Non-pigmented ciliary epithelial cell (primary cell): ENCODE measurements around the gene MBD5.
A peak's percentile ranks its signal among the peaks of the same experiment; 100 is the strongest.
"Not testable (repeated sequence)": the region's sequence is repeated elsewhere in the genome, so short reads cannot be mapped to it uniquely, and the experiment has no call there.

ENCODE experiments used
- DNase-seq: peaks from one replicate; pipeline ENCODE4 v3.0.0-alpha.2; 2010; ENCODE audit warnings: low read depth

The MBD5 gene

DNA sequence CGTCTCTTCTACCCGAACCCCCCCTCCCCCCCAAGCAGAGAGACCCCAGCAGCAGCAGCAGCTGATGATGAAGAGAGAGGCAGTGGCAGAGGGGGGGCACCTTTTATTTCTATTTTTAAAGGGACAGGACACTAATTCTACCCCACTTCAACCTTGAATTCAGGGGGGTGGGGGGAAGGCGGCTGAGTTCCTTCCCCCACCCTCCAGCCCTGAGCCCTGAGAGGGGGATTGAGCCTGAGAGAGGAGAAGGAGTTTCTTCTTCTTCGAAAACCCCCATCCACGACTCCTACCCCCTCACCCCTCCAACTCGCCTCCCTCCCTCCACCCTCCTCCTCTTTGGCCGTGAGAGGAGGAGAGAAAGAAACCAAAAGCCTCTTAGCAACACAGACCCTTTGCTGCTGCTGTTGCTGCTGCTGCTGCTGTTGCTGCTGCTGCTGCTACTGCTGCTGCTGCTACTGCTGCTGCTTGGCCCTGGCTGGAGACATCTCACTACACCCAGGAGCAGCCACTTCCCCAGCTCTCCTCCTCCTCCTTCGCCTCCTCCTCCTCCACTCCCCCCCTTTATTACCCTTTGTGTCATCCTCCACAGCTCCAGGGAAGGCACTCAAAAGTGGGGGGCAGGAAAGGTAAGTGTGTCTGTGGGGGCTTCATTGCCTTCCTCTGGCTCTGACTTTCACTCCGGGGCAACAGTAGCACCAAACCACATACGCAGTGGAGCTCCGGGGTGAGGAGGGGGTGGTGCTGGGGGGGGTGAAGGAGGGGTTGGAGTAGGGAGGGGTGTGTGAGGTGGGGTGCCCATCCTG is at the start of gene MBD5:
Gene MBD5 (plus strand): TSS at position 33 of the 803 bp plus-strand sequence.
- no peak for DNase-seq

DNA sequence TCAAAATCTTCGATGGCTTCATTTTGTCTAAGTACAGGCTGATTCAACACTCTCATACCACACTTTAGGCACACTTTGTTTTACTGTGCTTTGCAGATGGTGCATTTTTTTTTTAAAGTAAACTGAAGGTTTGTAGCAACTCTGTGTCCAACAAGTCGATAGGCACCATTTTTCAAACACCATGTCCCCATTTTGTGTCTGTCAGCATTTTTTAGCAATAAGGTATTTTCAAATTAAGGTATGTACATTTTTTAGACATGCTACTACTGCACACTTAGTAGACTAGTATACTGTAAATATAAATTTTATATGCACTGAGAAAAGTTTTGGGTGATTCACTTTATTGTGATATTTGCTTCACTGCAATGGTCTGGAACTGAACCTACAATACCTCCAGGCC is 44.8 kb upstream of the MBD5 start:
- no peak for DNase-seq

DNA sequence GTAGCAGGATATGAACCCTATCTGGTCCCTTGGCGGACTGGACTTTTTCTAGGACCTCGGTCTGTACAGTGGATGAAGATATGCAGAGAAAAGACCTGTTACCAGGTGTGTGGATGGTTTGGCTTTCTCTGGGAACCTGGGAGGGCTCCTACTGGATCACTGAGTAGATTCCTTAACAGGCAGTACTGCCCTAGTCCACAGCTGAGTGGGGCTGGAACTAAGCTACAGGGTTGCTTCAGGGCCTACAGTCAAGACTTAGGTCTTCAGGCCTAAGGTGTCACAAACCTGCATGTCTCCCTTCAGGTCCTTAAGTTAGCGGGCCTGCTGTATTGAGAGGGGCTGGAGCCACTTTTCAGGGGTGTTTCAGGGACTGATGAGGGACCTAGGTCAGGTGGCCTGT is 43.2 kb upstream of the MBD5 start:
- no peak for DNase-seq

- no peak for DNase-seq
Measured at GRCh38 chr2:147980940-147981528, 39.9 kb upstream of the MBD5 start.

GRCh38 chr2:147989102-147989501 is 31.8 kb upstream of the MBD5 start:
- no peak for DNase-seq

DNA sequence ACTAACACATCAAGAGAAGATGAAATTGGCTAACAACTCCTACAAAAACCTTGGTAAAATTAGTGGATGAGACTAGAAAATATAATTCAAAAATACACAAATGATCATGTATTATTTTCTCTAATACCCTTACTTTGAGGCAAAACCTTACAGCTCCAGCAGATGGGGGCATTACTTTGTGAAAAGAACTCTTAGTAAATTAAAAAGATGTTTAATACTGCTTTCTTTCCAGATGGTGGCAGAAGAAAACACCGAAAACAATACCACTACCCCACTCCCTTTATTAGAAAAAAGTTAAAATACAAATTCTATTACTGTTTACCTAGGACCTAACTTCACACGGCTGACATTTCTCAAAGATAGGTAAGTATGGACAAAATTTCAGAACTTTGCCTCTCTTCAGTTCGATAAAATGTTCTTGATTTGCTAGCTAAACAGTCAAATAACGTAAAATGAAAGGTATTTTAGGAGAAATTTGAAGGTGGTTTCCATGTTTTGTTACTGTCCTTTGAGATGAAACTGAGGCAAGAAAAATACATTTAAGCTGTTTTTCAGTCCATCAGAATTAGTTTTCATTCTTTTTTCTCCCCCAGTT is 31.0 kb upstream of the MBD5 start:
- DNase-seq = peak; percentile 28

DNA sequence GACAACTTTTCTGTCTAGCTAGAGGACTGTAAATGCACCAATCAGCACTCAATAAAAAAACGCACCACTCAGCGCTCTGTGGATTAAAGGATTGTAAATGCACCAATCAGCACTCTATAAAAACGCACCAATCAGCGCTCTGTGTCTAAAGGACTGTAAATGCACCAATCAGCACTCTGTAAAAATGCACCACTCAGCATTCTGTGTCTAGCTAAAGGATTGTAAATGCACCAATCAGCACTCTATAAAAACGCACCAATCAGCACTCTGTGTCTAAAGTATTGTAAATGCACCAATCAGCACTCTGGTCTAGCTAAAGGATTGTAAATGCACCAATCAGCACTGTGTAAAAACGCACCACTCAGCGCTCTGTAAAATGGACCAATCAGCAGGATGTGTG is 25.9 kb upstream of the MBD5 start:
- DNase-seq = not testable (repeated sequence)

GRCh38 chr2:147996828-147997227 is 24.1 kb upstream of the MBD5 start:
- DNase-seq = no peak

DNA sequence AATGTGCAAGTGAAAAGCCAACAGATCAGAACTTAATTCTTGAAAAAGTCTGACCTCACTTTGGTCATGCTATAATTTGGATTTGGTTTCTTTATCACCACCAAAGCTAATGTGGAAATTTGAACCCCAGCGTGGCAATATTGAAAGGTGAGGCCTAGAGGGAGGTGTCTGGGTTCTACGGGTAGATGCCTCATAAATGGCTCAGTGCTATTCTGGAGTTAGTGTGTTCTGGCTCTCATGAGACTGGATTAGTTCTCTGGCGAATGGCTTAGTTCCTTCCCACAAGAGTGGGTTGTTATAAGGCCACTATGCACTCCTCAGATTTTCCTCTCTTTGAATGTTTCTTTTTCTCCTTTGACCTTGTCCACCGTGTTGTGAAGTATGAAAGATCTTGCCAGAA is 22.7 kb upstream of the MBD5 start:
- DNase-seq = no peak

- no peak for DNase-seq
Measured at GRCh38 chr2:147999126-147999525, 21.8 kb upstream of the MBD5 start.

DNA sequence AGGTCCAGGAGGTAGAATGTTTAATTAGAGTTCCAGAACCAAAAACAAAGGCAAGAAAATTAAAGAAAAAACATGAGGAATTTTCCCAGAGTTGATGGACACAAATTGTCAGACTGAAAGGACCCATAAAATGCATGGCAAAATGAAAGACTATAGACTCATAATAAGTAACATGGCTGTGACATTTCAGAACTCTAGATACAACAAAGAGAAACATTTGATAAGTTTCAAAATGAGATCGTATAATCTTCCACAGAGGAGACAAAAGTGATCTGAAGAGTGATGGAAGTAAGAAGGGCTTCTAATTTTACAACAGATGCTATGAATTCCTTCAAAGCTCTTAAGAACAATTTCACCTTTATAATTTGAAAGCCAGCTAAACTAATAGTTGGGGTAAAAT is 20.8 kb upstream of the MBD5 start:
- DNase-seq = no peak

- DNase-seq = not testable (repeated sequence)
Measured at GRCh38 chr2:148002420-148002819, 18.5 kb upstream of the MBD5 start.

DNA sequence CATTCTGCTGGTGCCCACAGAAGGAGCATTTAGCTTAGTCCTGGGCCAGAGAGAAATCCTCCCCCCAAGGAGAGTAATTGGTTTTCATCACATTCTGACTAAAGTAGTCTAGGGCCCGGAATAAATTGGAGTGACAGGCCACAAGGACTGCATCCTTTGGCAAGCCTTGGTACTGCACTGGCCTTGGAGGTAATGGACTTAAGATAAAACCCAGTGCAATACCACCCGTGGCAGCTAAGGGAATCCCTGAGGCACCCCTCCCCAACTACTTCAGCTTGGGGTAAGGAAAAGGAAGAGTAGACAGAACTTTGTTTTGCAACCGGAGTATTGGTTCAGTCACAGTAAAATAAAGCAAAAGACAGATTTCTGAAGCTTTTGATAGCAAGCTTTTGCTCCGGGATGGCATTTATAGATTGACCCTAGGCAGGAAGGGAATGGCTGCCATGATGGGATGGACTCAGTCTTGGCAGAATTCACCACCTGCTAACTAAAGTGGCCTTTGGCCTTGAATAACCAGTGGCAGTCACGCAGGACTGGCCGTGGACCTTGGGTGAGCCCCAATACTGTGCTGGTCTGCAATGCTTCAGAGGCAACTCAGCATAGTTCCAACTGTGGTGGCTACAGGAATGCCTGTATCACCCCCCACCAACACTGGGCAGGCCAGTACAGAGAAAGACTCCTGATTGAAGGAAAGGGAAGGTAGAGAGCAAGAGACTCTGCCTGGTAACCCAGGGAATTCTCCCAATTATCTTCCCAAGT is 14.5 kb upstream of the MBD5 start:
- DNase-seq = no peak

- DNase-seq = no peak
Measured at GRCh38 chr2:148007219-148007900, 13.5 kb upstream of the MBD5 start.

DNA sequence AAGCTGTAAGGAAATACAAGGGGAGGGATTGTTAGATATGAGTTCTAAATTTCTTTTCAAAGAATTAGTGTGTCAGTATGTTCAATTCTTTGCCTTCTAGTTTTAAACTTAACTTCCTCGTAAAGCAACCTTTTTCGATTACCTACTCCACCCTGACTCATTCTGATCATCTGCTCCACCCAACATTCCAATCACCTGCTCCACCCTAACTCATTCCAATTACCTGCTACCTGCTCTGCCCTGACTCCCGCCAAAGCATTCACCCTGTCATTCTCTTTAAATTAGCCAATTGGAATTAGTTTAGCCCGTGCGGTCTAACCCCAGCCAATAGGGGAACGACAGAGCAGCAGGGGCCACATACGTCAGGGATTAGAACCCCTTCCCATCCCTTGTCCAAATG is 12.5 kb upstream of the MBD5 start:
- not testable (repeated sequence) for DNase-seq

- no peak for DNase-seq
Measured at GRCh38 chr2:148013876-148014275, 7.0 kb upstream of the MBD5 start.

DNA sequence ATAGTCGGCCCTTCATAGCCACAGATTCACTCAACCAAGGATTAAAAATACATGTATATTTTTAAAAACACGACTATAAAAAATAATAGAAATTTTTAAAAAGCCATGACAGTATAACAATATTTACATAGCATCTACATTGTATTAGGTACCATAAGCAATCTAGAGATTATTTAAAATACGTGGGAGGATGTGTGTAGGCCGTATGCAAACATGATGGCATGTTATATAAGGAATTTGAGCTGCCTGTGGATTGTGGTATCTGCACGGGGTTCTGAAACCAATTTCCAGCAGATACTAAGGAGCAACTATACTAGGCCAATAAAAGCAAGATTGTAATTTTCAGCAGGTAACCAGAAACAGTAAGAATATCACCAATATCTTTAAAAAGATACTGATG is 6.3 kb upstream of the MBD5 start:
- no peak for DNase-seq

DNA sequence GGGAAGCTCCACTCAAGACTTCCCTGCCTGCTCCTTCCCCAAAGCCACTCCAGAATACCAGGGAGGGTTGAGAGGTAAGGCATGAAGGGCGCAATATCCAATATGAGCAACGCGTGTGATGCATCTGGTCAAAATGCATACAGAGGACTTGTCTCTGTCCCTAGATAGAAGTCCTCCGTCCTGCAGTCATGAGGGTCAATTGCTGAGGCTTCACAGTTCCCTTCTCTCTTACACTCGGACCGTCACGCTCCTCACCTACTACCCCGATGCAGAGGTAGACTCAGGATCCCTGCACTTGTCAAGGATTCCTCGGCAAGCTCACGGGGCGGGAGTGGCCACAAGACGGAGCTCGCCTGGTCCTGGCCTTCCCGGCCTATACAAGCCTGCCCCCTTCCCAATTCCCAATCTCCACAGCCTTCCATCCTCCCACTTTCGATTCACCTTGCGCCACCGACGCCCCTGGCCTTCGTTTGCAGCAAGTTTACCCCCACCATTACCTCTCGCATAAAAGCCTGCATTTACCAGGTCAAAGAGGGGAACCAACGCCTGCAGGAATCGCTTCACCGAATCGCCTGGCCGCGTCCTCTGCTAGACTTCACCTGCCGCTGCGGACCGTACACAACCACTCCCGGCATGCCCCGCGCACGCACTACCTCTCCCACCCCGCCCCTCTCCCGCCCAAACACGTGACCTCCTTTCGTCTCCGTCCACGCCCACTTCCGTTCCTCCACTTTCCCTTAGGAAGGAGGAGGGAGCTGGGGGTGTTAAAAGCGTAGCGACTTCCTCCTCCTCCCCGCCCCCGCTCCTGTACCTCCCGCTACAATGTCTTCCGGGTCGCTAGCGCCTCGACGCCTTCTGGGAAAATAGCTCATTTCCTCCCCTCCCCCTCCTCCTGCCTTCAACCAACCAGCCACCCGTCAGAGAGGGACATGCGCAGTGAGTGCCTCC is 506 bp upstream of the MBD5 start, which contains the start of gene ORC4:
Gene ORC4 (minus strand): TSS at position 627 of the 948 bp plus-strand sequence. CDS start 44,779 bp downstream, outside the sequence.
- peak; percentile 98 for DNase-seq

DNA sequence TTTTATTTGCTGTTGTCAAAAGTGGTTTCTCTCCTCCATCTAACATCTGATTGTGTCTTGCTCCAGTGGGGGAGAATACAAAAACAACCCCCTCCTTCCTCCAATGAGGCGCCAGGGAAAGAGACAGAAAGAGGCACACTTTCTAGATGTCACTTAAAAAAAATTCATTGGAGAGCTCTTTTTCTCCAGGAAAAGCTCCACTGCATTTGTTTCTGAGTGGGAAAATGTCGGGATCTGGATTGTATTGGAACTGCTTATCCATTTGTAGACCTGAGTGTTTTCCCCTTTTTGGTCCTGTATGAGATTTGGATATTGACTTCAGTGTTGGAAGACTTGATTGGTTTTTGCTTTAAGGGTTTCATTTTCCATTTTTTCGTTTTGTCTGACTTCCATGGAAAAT is 995 bp downstream of the MBD5 start:
- no peak for DNase-seq

DNA sequence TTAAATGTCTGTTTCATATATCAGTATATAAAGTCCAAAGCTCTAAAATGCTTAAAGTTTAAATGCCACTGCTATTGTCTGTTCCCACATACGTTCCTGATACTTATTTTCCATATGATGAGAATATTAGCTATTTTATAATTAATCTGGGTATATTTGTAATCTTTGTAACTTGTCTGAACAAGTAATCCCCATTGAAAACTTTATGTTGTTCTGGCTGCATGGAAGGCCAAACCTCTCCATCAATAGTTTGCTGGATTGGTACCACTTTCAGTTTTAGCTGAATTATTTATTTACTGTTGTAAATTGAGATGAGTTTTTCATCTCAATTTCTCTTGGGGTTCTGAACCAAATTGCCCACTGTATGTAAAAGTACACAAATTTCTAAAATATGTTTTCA is 1.5 kb downstream of the MBD5 start:
- no peak for DNase-seq

GRCh38 chr2:148022882-148023281 is 2.0 kb downstream of the MBD5 start:
- no peak for DNase-seq
